Stimulated activated CD4-positive, alpha-beta T cell treated with anti-CD3 and anti-CD28 coated beads, Interleukin-4, amount 100 ng/mL, for 24 hours (primary cell): ENCODE data around the gene ANGPTL2.

Source experiments
- DNase-seq: peaks from one replicate; pipeline ENCODE4 v3.0.0-alpha.2; 2020

Gene ANGPTL2

DNA sequence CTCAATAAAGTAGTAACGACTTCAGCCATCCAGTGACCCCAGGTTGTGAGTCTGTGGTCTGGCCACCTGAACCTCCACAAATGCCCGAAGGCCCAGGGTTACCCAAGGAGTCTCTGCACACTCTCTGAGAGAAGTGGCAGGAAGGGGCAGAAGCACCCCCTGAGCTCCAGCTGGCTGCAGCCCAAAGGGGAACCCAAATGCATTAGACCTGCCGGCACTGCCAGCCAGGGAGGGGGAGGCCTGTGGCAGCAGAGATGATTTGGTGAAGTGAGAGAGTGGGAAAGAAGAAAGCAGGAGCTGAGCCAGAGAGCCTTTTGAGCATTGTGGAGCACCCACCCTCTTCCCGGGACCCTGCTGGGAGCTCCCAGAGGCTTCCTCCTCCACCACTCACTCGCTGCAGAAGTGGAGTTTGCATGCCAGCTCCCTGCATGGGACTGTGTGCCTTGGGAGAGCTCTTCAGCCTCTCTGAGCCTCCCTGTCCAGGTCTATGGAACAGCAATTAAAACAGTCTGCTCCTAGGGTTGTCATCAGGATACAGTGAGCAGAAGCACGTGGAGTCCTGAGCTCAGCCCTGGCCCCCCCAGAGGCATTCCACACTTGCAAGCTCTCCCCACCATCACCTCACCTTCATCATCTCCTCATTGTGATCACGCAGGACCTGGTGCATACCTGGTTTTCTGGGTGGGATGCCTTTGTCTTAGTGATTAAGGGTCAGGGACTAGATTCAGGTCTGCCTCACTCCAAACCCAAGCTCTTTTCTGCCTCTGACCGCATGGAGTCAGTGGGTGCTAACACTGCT lies 13.8 kb upstream of the ANGPTL2 start:
- DNase-seq: no peak

DNA sequence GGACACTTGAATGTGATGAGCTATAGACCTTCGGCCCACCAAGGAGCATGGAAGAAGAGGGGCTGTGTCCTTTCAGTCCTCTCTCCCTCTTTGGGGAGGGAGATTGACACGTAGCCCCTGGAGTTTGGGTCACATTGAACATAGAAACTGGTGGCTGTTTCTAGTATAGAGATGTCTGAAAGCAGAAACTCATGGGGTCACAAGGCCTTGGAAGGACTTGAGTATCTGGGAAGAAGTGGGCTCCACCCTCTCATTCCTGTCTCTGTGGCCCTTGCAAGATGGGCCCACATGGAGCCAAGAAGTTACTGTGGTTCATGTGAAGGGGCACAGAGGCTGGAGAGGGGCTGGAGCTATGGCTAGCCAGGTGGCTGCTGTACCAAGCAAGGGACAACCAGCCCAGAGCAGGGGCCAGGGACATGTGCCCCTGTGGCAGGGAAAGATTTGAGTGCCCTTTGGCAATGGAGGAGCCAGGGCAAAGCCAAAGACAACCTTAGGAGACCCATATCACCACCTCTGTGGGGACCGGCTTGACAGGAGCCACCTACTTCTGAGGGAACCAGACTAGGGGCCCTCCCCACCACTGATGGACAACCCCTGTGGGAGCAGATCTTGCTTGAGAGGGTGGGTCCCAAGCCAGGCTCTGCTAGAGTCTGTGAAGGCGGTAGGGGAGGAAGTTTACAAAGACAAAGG lies 12.8 kb upstream of the ANGPTL2 start:
- no peak for DNase-seq

- DNase-seq: no peak
Measured at GRCh38 chr9:127133739-127134167, 11.3 kb upstream of the ANGPTL2 start.

- no peak for DNase-seq
Measured at GRCh38 chr9:127132921-127133647, 10.6 kb upstream of the ANGPTL2 start.

GRCh38 chr9:127132375-127132774 lies 9.9 kb upstream of the ANGPTL2 start:
- DNase-seq: no peak

DNA sequence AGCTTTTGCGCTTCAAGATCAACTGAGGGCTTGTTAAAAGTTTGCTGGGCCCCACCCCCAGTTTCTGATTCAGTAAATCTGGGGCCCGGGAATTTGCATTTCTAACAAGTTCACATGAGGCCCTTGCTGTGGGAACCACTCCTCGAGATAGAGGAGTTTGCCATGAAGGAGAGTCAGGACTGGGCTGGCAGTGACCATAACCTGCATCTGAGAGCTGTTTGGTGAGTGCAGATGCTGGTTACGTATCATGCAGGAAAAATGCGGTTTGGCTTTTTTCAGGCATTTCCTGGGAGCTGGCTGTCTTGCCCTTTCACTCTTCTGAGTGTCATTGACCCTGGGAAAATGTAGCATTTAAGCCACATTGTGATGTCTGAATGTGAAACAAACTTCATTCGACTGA lies 9.4 kb upstream of the ANGPTL2 start:
- DNase-seq: no peak

DNA sequence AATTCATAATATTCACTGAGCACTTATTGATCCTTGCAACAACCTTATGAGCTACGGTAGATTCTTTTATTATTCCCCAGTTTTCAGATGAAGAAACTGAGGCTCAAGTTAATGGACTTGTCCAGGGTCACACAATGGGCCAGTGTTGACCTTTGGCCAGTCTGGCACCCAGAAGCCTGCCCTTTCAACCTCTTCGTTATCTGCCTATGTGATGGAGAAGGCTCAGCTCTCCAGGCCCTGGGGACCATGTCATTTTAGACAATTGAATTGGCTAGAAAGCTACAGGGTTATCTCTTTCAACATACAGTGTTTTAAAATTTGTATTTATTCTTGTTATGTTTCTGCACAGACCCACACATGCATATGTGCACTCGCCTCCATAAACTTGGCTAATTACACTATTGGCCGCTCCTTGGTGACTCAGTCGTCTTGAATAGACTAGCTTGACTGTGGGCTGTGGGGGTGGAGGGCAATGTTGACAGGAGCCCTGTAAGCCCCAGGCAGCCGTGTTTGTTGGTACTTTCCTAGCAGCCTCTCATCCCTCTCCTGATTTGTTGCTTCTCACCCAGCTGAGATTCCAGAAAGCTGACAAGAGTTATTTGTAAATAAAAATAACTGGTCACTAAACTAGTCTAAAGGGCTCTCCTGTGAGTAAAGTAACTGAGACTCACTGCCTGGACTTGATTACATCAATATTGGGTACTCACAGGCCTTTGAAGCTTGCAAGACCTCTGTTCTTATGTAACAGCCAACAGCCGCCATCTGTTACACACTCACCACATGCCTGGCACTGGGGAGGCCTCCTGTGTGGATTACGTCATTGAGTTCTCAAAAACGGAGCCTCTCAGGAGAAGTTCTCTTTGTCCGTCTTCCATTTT lies 8.5 kb upstream of the ANGPTL2 start:
- no peak for DNase-seq

GRCh38 chr9:127130235-127130634 lies 7.8 kb upstream of the ANGPTL2 start:
- no peak for DNase-seq

DNA sequence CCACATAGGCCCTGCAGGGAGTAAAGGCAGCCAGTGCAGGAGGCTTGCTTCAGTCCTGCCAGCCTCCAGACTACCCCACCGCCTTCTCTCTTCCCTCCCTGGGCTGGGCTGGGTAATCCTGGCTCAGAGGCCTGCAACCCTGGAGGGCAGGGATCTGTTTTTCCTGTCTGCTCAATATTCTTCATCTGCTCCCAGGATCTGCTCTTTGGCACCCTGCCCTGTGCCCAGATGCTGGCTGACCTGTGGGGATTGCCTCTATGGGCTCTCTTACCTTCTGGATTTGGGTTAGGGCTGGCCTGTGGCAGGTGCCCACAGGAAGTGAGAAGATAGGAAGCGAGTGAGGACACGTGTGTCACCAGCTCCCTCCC lies 7.3 kb upstream of the ANGPTL2 start:
- DNase-seq: no peak

- DNase-seq: no peak
Measured at GRCh38 chr9:127129073-127129717, 6.8 kb upstream of the ANGPTL2 start.

DNA sequence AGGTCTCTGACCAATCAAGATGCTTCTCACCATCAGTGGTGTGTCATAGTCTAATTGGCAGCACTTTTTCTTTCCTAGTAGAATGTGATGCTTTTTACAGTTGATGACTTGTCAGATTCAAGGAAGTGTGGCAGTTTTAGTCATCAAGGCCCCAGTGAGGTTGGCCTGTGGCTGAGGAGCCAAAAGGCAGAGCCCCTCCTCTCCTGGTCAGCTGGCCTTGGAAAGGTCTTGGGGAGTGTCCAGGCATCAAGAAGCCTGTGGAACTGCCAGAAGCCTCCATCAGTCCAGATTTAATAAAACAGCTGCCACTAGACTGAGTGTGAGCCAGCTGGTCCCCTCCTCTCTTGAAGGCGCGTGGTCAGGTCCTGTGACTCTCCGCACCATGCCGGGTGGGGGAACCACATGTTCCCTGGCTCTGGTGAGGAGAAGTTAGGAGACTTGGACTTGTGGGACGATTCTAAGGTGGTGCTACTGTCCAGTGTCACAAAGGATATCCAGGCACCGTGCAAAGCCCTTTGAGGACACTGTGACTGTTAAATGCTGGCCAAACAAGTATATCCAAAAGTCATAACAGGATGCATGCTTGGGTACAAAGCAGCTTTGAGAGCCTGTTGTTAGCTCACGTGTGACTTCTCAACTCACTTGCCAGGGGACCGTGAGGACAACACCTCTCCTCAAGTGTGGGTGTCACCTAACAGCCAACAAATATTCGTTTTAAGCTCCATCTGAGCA lies 6.1 kb upstream of the ANGPTL2 start:
- no peak for DNase-seq

GRCh38 chr9:127126971-127127370 lies 4.5 kb upstream of the ANGPTL2 start:
- no peak for DNase-seq

DNA sequence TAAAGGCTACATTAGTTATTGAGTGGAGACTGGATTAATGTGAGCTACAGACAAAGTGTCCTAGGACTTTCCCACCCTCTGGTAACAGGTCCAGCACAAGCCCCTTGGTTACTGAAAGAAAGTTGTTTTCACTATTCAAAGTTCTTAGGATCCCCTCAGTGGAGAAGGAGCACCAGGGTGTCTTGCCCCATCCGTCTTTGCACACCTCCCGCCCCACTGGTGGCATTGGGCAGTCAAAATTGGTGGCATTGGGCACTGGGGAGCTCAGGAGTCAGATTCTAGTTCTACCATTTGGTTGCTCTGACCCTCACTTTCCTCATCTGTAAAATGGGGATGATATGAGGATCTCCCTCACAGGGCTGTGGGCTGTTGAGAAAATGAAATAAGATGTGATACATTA lies 2.4 kb upstream of the ANGPTL2 start:
- no peak for DNase-seq

DNA sequence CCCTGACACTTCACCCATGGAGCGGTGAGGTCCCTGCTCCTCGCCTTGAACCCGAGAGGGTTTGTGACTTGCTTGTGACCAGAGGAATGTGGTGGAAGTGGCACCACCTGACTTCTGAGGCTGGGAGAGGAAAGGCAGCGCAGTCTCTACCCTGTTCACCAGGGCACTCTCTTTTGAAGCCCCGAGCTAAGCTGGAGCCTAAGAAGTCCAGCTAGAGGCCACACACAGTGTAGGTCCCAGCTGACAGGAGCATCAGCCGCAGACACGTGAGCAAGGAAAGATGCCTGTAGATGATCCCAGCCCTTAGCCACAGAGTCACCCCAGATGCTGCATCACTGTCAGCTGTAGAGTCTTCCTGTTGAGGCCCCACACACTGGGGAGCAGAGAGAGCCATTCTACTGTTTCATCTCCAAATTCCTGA lies 1.7 kb upstream of the ANGPTL2 start:
- no peak for DNase-seq

GRCh38 chr9:127123064-127123890 lies 842 bp upstream of the ANGPTL2 start:
- DNase-seq: no peak

GRCh38 chr9:127121628-127122175 lies 733 bp downstream of the ANGPTL2 start:
- DNase-seq: no peak

DNA sequence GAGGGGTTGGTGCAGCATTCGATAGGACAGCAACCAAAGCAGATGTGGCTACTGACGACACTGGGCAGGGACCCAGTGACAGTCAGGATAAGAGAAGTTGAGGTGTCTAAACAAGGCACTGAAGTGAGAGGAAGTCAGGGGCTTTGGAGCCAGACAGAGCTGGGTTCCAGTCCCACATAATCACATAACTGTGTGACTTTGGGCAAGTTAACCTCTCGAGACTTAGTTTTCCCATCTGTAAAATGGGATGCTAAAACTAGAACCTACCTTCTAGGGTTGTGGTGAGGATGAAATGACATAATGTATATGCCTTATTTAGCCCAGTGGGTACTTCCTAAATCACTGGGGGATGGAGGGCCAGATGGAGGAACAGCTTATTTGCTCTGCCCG lies 3.1 kb downstream of the ANGPTL2 start:
- DNase-seq: no peak

GRCh38 chr9:127118597-127119319 lies 3.7 kb downstream of the ANGPTL2 start:
- DNase-seq: no peak

DNA sequence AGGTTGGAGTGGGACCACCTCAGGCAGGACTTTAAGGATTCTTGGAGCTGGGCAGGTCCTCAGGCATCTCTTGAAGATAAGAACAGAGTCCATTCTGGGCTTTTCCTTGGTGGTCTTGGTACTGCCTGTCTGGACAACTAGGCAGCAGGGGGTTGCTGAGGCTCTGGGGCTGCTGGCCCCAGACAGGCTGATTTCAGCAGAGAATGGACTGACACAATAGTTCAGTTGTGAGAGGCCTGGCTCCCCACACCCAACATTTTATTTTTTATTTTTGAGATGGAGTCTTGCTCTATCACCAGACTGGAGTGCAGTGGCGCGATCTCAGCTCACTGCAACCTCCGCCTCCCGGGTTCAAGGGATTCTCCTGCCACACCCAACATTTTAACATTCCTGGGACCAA lies 4.6 kb downstream of the ANGPTL2 start:
- DNase-seq: no peak

GRCh38 chr9:127116957-127117356 lies 5.5 kb downstream of the ANGPTL2 start:
- DNase-seq: no peak
